AG04449 (cell line): ENCODE data around the gene MAD1L1.

Experiments
- CTCF ChIA-PET: fragments of 350-600 bp; formaldehyde crosslinking; extraction: SDS; loops from one replicate; lab custom pipeline; 2021; ENCODE audit warnings: antibody characterized with exemption; lab: Yijun Ruan, JAX
- POLR2A ChIA-PET: fragments of 400-600, 350-600 bp; formaldehyde crosslinking; extraction: SDS; loops from one replicate; lab custom pipeline; 2020; ENCODE audit warnings: antibody characterized with exemption, inconsistent platforms; lab: Yijun Ruan, JAX
- DNase-seq: peaks from one replicate; pipeline ENCODE4 v3.0.0-alpha.2; 2010; ENCODE audit warnings: low read depth, low spot score
- H3K4me3 ChIP-seq: 2 replicates; pipeline ENCODE4 v1.5.1; 2011; ENCODE audit warnings: low read depth, mild to moderate bottlenecking, control low read depth, low read length
- CTCF ChIP-seq: IDR thresholded peaks from one replicate; pipeline ENCODE4 v1.5.1; 2011; ENCODE audit warnings: mild to moderate bottlenecking, moderate library complexity, low read length, control low read depth, inconsistent platforms; ENCODE audit not compliant: insufficient read depth; ENCODE audit errors: missing control alignments

Gene MAD1L1

GRCh38 chr7:2190531-2190930, 42.2 kb downstream of the MAD1L1 start:
- TF ChIP-seq CTCF = no peak
- POLR2A ChIA-PET = interaction anchor here (0.6 kb wide), 2 partner anchors 19 to 170 kb away, joined by 3 read pairs; no protein-coding TSS in a partner anchor
- no peak for DNase-seq
- CTCF ChIA-PET = interaction anchor here (1.0 to 1.7 kb wide), 5 partner anchors 10 to 30 kb away, joined by 3 to 4 read pairs (median 3); no protein-coding TSS in a partner anchor
- H3K4me3 ChIP-seq = no peak overlapping the region

DNA sequence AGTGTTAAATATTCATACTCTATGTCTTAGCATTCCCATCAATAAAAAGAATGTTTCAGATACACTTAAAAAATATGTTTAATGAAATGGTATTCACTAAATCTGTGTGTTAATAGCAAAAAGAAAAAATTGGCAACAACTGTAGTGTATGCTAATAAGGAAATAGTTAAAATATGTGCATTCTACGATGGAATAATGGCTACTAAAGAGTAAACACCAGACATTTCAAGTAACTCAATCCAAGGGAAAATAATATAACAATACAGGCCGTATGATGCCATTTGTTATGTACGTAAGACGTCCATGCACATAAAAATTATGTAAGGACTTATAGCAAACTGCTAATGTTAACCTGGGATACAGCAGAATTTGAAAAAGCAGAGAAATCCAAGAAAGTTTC, 46.6 kb downstream of the MAD1L1 start:
- TF ChIP-seq CTCF = no peak
- POLR2A ChIA-PET = interaction anchor here (0.7 kb wide), 1 partner anchor 1034 kb away, joined by 3 read pairs; no protein-coding TSS in a partner anchor
- no peak for DNase-seq
- CTCF ChIA-PET = interaction anchor here (2.0 to 2.3 kb wide), 2 partner anchors 10 to 23 kb away, joined by 6 to 10 read pairs; no protein-coding TSS in a partner anchor
- H3K4me3 ChIP-seq = no peak overlapping the region

DNA sequence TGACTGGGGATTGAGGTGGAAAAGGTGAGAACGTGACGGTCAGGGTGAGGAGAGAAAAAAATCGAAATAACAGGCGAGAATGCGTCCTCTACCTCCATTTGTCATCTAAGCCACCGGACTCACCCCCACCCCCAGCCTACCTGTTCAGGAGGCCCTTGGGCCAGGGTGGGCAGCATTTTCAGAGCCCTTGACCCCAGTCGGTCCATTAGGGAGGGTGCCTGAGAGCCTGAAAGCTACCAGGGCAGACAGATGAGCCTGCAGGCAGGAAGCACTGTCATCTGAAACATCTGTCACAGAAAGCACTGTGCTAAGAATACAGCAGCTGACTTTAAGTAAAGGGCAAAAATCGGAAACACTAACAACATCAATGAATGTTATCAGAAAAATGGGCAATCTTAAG, 47.0 kb downstream of the MAD1L1 start:
- no peak for TF ChIP-seq CTCF
- ChIA-PET CTCF (interaction anchor here (2.0 to 2.3 kb wide), 2 partner anchors 10 to 24 kb away, joined by 6 to 10 read pairs; no protein-coding TSS in a partner anchor), POLR2A (interaction anchor here (0.7 kb wide), 1 partner anchor 1034 kb away, joined by 3 read pairs; no protein-coding TSS in a partner anchor)
- H3K4me3 ChIP-seq = no peak overlapping the region
- no peak for DNase-seq

GRCh38 chr7:2182461-2182860, 50.3 kb downstream of the MAD1L1 start:
- no peak overlapping the region for H3K4me3 ChIP-seq
- TF ChIP-seq CTCF = no peak
- POLR2A ChIA-PET = interaction anchor here (1.0 kb wide), 1 partner anchor 9 kb away, joined by 4 read pairs; no protein-coding TSS in a partner anchor
- no peak for DNase-seq
- CTCF ChIA-PET = interaction anchor here (1.0 kb wide), 1 partner anchor 13 kb away, joined by 4 read pairs; no protein-coding TSS in a partner anchor

DNA sequence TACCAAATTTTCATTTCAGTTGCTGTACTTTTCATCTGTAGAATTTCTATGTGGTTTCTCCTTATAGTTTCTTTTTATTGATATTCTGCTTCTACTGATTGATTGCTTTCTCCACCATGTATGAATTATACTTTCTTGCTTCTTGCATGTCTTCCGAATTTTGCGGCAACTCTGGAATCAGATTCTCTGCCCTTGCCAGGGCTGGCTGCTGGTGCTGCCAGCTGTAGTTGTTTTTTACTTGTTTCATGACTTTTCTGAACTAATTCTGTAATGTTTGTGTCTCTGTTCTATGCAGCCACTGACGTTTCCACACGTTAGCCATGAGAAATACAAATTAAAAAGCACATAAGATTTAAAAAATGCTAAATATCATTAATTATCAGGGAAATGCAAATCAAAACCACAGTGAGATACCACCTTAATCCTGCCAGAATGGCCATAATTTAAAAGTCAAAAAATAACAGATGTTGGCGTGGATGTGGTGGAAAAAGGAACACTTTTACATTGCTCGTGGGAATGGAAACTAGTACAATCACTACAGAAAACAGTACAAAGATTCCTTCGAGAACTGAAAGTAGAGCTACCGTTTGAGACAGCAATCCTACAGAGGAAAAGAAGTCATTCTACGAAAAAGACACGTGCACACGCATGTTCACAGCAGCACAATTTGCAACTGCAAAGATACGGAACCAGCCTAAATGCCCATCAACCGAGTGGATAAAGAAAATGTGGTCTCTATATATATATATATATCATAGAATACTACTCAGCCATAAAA, 51.5 kb downstream of the MAD1L1 start:
- CTCF ChIA-PET = interaction anchor here (0.7 to 0.9 kb wide), 2 partner anchors 11 to 12 kb away, joined by 3 read pairs; no protein-coding TSS in a partner anchor
- no peak overlapping the region for H3K4me3 ChIP-seq
- no peak for TF ChIP-seq CTCF
- no peak for DNase-seq
- POLR2A ChIA-PET = no interaction called here

GRCh38 chr7:2180081-2180480, 52.7 kb downstream of the MAD1L1 start:
- POLR2A ChIA-PET = no interaction called here
- CTCF ChIA-PET = no interaction called here
- no peak for DNase-seq
- H3K4me3 ChIP-seq = no peak overlapping the region
- TF ChIP-seq CTCF = no peak
